Heart left ventricle (tissue), 16 donors: ENCODE measurements around the gene VWA1. TPM values are rescaled to one million over a fixed set of nuclear protein-coding genes. Genes with fewer than 3 reads are reported as not detected.

ENCODE experiments used
- ATAC-seq, 4 donors: fragments of 200-7000 bp; cut with Tn5 transposase; one replicate each; pipeline ENCODE4 v1.9.1; 2020 to 2022; ENCODE audit warnings: moderate library complexity in 4 of 4, mild to moderate bottlenecking in 3 of 4, moderate number of reproducible peaks in 1 of 4
- DNase-seq, 5 donors: peaks; one replicate each; pipeline ENCODE4 v3.0.0-alpha.2; 2020
- H3K27ac ChIP-seq, 12 donors: fragments of 200-600 bp; sonication (generic) in 4 of 12; one replicate each; pipeline versions ENCODE4 v1.5.0 to v1.8.0; 2016 to 2022; ENCODE audit warnings: mild to moderate bottlenecking in 2 of 12
- H3K27me3 ChIP-seq, 9 donors: fragments of 200-600 bp; sonication (generic) in 2 of 9; one replicate each; pipeline versions ENCODE4 v1.5.1 to v1.8.0; 2016 to 2022; ENCODE audit warnings: mild to moderate bottlenecking in 3 of 9
- H3K36me3 ChIP-seq, 9 donors: fragments of 200-600 bp; sonication (generic) in 2 of 9; one replicate each; pipeline versions ENCODE4 v1.5.0 to v1.8.0; 2018 to 2022; ENCODE audit warnings: mild to moderate bottlenecking in 2 of 9
- H3K4me1 ChIP-seq, 12 donors: fragments of 200-600 bp; sonication (generic) in 4 of 12; one replicate each; pipeline versions ENCODE4 v1.5.0 to v1.8.0; 2016 to 2022; ENCODE audit warnings: mild to moderate bottlenecking in 3 of 12
- H3K4me3 ChIP-seq, 12 donors: fragments of 200-600 bp; sonication (generic) in 4 of 12; one replicate each; pipeline versions ENCODE4 v1.5.0 to v1.8.0; 2017 to 2022; ENCODE audit warnings: mild to moderate bottlenecking in 9 of 12, moderate library complexity in 4 of 12
- H3K9me3 ChIP-seq, 12 donors: fragments of 200-600 bp; sonication (generic) in 4 of 12; one replicate each; pipeline versions ENCODE4 v1.5.0 to v1.8.0; 2016 to 2022; ENCODE audit warnings: mild to moderate bottlenecking in 1 of 12
- POLR2A ChIP-seq, 2 donors: fragments of 450-650 bp; IDR thresholded peaks; one replicate each; pipeline ENCODE4 v1.6.1; 2017; ENCODE audit warnings: antibody characterized with exemption in 2 of 2, mild to moderate bottlenecking in 2 of 2, moderate library complexity in 2 of 2
- WGBS, 4 donors: extraction: QIAGEN DNeasy Blood & Tissue Kit in 2 of 4; methylation state at CpG; one replicate each; pipeline versions ENCODE4 v1.1.5 to v1.1.7; 2013 to 2018; 5-methylcytosine and 5-hydroxymethylcytosine counted together
- intact Hi-C, 10 donors: fragments of 100-400 bp; cut with DNase I; formaldehyde crosslinking; loops; one replicate each; pipeline versions ENCODE4 v1.11.1 to v1.14.2; 2022
- polyA plus RNA-seq, 2 donors: library from polyadenylated mRNA; stranded (reverse); fragments of 200-250 nt; gene quantifications; one replicate each; pipeline ENCODE4 v1.2.3, GENCODE V29; 2013
- total RNA-seq, 9 donors: library from RNA; depleted of rRNA in 2 of 9; stranded (reverse); fragments of >200 nt in 2 of 9; fragmentation: NEBNext Ultra II Directional in 3 of 9; extraction: Animal tissue kit (Norgen Biotek cat#: 25700) in 3 of 9; gene quantifications; one replicate each; pipeline versions ENCODE4 v1.1.0 to v1.2.4, GENCODE V29; 2016 to 2023
- TF ChIP-seq, protein P1 (sequence below), 12 donors: fragments of 200-600 bp; sonication (generic) in 4 of 12; IDR thresholded peaks; one replicate each; pipeline versions ENCODE4 v1.5.0 to v1.8.0; 2018 to 2022; ENCODE audit warnings: antibody characterized with exemption in 12 of 12, mild to moderate bottlenecking in 5 of 12
- donor health status: ischemic (EF 13 %, LVEDD 7.1; RV severe dilation, severe dysfunction).
- donor health status: healthy with polysubstance abuse.
- donor health status: DM: no; HTN: yes; CAD: no.
- donor health status: DM: no; HTN: no; CAD: no.
- donor health status: ischemic (EF 25% LVEDD 6.9; RV normal size, moderate dysfunction).
- donor health status: ischemic (EF 25% LVEDD 5.7; RV mildly dilated, moderate dysfunction).
- donor health status: healthy.
- donor health status: DM: yes; HTN: yes; CAD: no.
- donor health status: ischemic (EF 35%, LVEDD 5.7; RV mildly dilated, moderate dysfunction).
- donor health status: nonischemic (EF 11% LVEDD 7.7; RV severe dilation, severe dysfunction).
- donor health status: DM: yes; HTN: yes; CAD: no.
- donor health status: PGD.
- donor health status: ischemic (EF 29% LVEDD 5.4; RV normal size, mild dysfunction).
- donor health status: nonischemic (EF 23%, LVEDD 6.1; RV moderate dilation, normal function).

The VWA1 gene
- total and polyA plus RNA-seq, 11 donors = 7.0 to 49.5 (median 14.8) TPM

DNA sequence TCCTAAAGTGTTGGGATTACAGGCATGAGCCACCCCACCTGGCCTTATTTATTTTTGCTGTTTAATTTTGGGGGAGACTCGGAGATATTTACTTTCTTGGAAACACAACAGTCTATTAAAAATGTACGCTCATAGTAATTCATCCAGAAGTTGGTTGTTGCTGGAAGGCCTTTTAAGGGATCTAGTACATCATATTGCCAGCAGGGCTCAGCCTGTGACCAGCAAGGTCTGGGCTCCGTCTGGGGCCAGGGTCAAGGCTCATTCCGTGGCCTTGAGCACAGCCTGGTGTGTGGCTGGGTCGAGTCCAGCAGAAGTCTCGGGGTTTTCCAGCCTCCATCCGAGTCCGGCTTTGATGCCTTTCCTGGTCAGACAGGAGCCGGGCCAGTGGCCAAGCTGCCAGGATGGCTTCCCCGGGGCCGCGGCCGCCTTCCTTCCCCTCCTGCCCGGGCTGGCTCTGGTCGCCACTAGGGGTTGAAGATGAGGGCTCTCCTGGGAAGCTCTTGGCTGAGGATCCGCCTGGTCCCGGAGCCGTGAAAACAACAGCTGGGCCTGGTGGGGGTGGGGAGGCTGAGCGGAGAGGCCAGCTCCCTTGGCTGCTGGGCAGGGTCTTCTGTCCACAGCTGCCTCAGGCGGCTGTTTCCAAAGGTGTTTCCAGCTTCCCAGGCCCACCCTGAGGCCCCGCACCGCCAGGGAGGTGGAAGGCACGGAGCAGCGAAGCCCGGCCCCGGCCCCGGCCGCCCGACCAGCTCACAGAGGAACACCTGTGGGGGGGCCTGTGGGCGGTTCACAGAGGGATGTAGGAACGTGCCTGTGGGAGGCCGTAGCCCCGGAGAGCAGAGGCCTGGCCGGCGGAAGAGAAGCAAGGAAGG, 5.1 kb upstream of the VWA1 start:
- ATAC-seq (peak; percentile 25 to 57 (median 46)), DNase-seq (peak; percentile 83 to 93 (median 87))
- H3K27me3 ChIP-seq = peaks cover 0 to 35% (median 4%) of the 10 kb centered on the region in 9 donors
- no peaks in the 10 kb centered on the region for H3K9me3 ChIP-seq
- no peak for TF ChIP-seq POLR2A (IDR thresholded peaks at IDR 0.05)
- TF ChIP-seq, protein P1, sequence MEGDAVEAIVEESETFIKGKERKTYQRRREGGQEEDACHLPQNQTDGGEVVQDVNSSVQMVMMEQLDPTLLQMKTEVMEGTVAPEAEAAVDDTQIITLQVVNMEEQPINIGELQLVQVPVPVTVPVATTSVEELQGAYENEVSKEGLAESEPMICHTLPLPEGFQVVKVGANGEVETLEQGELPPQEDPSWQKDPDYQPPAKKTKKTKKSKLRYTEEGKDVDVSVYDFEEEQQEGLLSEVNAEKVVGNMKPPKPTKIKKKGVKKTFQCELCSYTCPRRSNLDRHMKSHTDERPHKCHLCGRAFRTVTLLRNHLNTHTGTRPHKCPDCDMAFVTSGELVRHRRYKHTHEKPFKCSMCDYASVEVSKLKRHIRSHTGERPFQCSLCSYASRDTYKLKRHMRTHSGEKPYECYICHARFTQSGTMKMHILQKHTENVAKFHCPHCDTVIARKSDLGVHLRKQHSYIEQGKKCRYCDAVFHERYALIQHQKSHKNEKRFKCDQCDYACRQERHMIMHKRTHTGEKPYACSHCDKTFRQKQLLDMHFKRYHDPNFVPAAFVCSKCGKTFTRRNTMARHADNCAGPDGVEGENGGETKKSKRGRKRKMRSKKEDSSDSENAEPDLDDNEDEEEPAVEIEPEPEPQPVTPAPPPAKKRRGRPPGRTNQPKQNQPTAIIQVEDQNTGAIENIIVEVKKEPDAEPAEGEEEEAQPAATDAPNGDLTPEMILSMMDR (IDR thresholded peaks at IDR 0.05) = peak in 7 of 12 donors; percentile 6 to 46 (median 27)
- H3K36me3 ChIP-seq = no peaks in the 10 kb centered on the region
- H3K4me3 ChIP-seq = peak overlapping the region in 7 of 12 donors; percentile 5 to 34 (median 22)
- peak overlapping the region; percentile 73 to 99 (median 91) for H3K27ac ChIP-seq
- intact Hi-C loops = loop anchor here in 1 of 10 donors (2.0 kb wide), 1 partner anchor 24 kb away; the partner anchor contains the start of gene MRPL20
- 19 to 33% (median 31%) methylated on average over 27 to 35 of the region's 35 CpGs for WGBS, 4 donors
- peaks cover 13 to 74% (median 63%) of the 10 kb centered on the region in 12 donors for H3K4me1 ChIP-seq

DNA sequence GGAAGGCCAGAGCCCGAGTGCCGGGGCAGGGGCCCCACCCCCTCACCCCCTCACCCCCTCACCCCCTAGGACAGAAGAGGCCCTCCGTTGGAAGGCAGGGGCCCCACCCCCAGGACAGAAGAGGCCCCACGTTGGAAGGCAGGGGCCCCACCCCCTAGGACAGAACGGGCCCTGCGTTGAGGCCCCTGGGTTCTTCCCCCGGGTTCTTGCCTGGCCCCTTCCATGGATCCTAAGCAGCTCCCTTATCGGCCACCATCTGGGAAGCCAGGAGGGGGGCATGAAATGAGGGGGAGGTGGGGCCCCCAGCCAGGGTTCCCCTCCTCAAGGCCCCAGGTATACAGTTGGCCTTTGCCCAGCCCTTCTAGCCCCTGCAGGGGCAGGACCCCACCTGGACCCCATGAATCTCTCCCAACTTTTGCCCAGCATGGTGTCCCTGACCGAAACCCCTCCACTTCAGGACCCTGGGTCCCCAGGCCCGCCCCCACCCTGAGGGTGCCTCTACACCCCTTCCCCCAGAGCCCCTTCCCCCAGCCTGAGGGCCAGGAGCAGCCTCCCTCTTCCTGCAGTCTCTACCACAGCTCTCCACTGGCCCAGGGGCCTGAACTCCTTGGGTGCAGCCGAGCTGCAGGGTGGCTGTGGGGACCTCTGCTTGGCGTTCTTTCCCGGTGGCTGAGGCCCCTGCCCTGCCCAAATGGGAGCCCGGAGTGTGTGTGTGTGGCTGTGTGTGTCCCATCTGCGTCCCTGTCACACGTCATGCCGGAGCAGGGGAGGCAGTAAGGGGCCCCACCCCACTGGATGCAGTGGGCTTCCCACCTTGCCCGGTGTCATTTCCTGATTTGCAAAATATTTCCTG, 4.3 kb upstream of the VWA1 start:
- peak in 2 of 4 donors; percentile 0 to 16 for ATAC-seq
- Histone ChIP-seq H3K36me3 (no peaks in the 10 kb centered on the region), H3K27me3 (peaks cover 0 to 42% (median 3%) of the 10 kb centered on the region in 9 donors), H3K4me1 (peaks cover 17 to 83% (median 67%) of the 10 kb centered on the region in 12 donors), H3K9me3 (no peaks in the 10 kb centered on the region), H3K4me3 (peak overlapping the region in 6 of 12 donors; percentile 5 to 34 (median 22)), H3K27ac (peak overlapping the region; percentile 73 to 99 (median 91))
- peak in 1 of 2 donors; percentile 22 for TF ChIP-seq POLR2A (IDR thresholded peaks at IDR 0.05)
- TF ChIP-seq, protein P1 (IDR thresholded peaks at IDR 0.05) = no peak
- intact Hi-C loops = loop anchor here in 1 of 10 donors (2.0 kb wide), 1 partner anchor 24 kb away; the partner anchor contains the start of gene MRPL20
- peak in 3 of 5 donors; percentile 53 to 65 (median 55) for DNase-seq
- 32 to 46% (median 38%) methylated on average over 8 to 18 of the region's 18 CpGs for WGBS, 4 donors

GRCh38 chr1:1431845-1432273, 3.6 kb upstream of the VWA1 start:
- TF ChIP-seq, protein P1 (IDR thresholded peaks at IDR 0.05) = no peak
- no peak for TF ChIP-seq POLR2A (IDR thresholded peaks at IDR 0.05)
- DNase-seq = peak; percentile 64 to 88 (median 86)

More at GRCh38 chr1:1431845-1432273, 3.6 kb upstream of the VWA1 start:
- intact Hi-C loops = loop anchor here in 1 of 10 donors (2.0 kb wide), 1 partner anchor 25 kb away; the partner anchor contains the start of gene MRPL20
- peaks cover 0 to 43% (median 0%) of the 10 kb centered on the region in 9 donors for H3K27me3 ChIP-seq
- peaks cover 17 to 89% (median 74%) of the 10 kb centered on the region in 12 donors for H3K4me1 ChIP-seq
- WGBS, 4 donors = 29 to 60% (median 39%) methylated on average over 1 to 5 of the region's 5 CpGs
- ATAC-seq = peak in 3 of 4 donors; percentile 19 to 36 (median 34)
- H3K36me3 ChIP-seq = no peaks in the 10 kb centered on the region
- peak overlapping the region; percentile 73 to 99 (median 91) for H3K27ac ChIP-seq
- H3K4me3 ChIP-seq = peak overlapping the region in 3 of 12 donors; percentile 10 to 34 (median 12)
- no peaks in the 10 kb centered on the region for H3K9me3 ChIP-seq
